Activated CD4-positive, alpha-beta T cell treated with anti-CD3 and anti-CD28 coated beads for 36 hours (primary cell): Measurements from ENCODE around the gene COLEC12. TPM values are rescaled to one million over a fixed set of nuclear protein-coding genes. Genes with fewer than 3 reads are reported as not detected.

ENCODE experiments used
- ATAC-seq: fragments of 200-7000 bp; cut with Tn5 transposase; one replicate; pipeline ENCODE4 v1.10.0; 2021; ENCODE audit warnings: mild to moderate bottlenecking, moderate library complexity
- CTCF ChIA-PET: fragments of 350-600 bp; sonication (Branson Sonifier 250); formaldehyde crosslinking; loops from one replicate; lab custom pipeline; 2021; ENCODE audit warnings: antibody characterized with exemption; lab: Charles Lee
- POLR2A ChIA-PET: fragments of 350-600 bp; sonication (Branson Sonifier 250); formaldehyde crosslinking; loops from one replicate; lab custom pipeline; 2021; ENCODE audit warnings: antibody characterized with exemption, inconsistent platforms; lab: Charles Lee
- DNase-seq: peaks from one replicate; pipeline ENCODE4 v3.0.0-alpha.2; 2020
- H3K27ac Mint-ChIP-seq: one replicate; pipeline ENCODE4 v1.8.0; 2021; ENCODE audit warnings: mixed read lengths
- H3K27me3 Mint-ChIP-seq: one replicate; pipeline ENCODE4 v1.8.0; 2021; ENCODE audit warnings: mixed read lengths
- H3K36me3 Mint-ChIP-seq: one replicate; pipeline ENCODE4 v1.8.0; 2021; ENCODE audit warnings: low read depth, mixed read lengths
- H3K4me1 Mint-ChIP-seq: one replicate; pipeline ENCODE4 v1.8.0; 2021; ENCODE audit warnings: mixed read lengths
- H3K4me3 Mint-ChIP-seq: one replicate; pipeline ENCODE4 v1.8.0; 2021; ENCODE audit warnings: mild to moderate bottlenecking, moderate library complexity, mixed read lengths
- H3K9me3 Mint-ChIP-seq: one replicate; pipeline ENCODE4 v1.8.0; 2021; ENCODE audit warnings: low read depth, mixed read lengths
- intact Hi-C, 2 experiments: fragments of 100-400 bp; cut with DNase I in 1 of 2; cut with micrococcal nuclease in 1 of 2; formaldehyde crosslinking; loops; one replicate each; pipeline versions ENCODE4 v1.14.2 to v1.15.1; 2022 to 2024; cut with DNase I, micrococcal nuclease
- total RNA-seq, 2 experiments: library from RNA; stranded (reverse); gene quantifications; one replicate each; pipeline ENCODE4 v1.2.3, GENCODE V29; 2021

The COLEC12 gene
- total RNA-seq, 2 experiments from 2014 or later = not detected

DNA sequence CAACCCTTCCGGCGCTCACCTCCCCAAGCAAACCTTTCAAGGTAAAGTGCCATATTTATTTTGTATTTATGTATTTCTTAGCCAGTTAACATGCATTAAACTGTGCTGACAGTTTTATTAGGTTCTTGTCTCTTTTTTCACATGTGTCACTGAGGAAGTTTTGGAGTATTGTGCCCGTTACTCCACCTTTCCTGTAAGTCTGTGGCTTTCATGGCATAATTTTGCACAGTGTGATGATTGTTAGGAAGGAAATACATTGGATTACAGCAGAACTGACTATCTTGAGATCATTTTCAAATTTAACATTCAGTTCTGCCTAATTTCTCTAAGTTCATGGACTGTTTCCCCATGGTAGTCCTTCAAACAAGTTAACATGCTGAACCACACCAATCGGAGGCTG, 67.7 kb downstream of the COLEC12 start:
- POLR2A ChIA-PET = no interaction called here
- Mint-ChIP-seq H3K27ac (no peak overlapping the region), H3K36me3 (no peaks in the 10 kb centered on the region), H3K27me3 (peaks cover 6% of the 10 kb centered on the region), H3K9me3 (no peaks in the 10 kb centered on the region), H3K4me1 (no peaks in the 10 kb centered on the region), H3K4me3 (no peak overlapping the region)
- DNase-seq = no peak
- intact Hi-C loops = no loop called here
- no peak for ATAC-seq
- CTCF ChIA-PET = no interaction called here

DNA sequence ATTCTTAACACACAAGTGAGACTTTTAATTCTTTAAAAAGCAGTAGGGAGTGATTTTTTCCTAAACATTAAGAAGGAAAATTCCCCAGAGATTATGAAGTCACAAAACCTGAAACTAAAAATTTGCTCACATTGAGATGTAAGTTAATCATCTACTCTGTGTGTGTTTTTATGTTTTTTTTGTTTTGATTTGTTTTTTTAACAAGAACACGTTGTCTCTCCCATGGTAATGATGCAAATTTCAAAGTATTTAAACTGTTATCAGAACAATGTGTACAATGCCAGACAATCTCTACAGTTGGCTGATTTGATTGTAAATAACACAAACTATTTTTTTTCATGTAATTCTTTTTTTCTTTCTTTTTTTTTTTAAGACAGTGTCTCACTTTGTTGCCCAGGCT, 71.5 kb downstream of the COLEC12 start:
- intact Hi-C loops = no loop called here
- H3K4me3 Mint-ChIP-seq = no peak overlapping the region
- ChIA-PET POLR2A (no interaction called here), CTCF (no interaction called here)
- no peaks in the 10 kb centered on the region for H3K4me1 Mint-ChIP-seq
- no peak overlapping the region for H3K27ac Mint-ChIP-seq
- ATAC-seq (no peak), DNase-seq (no peak)
- no peaks in the 10 kb centered on the region for H3K36me3 Mint-ChIP-seq
- peaks cover 6% of the 10 kb centered on the region for H3K27me3 Mint-ChIP-seq
- no peaks in the 10 kb centered on the region for H3K9me3 Mint-ChIP-seq

DNA sequence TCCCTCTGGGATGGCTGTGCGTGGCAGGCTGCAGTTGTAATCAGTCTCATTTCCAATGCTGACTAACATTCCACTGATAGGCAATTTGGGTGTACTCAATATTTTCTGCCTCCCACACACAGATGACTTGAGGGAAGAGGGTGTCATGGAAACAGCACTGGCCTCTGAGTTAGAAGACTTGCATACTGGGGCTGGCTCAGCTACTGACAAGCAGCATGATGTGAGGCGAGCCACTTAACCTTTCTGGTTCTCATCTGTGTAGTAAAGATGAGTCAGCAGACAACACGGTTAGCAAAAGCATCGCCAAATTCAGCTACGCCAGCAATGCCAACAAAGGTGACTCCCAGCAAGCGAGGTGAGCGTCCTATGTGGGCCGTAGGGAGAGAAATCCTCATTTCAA, 73.5 kb downstream of the COLEC12 start:
- ATAC-seq (peak; percentile 64), DNase-seq (peak; percentile 18)
- ChIA-PET POLR2A (no interaction called here), CTCF (no interaction called here)
- H3K4me1 Mint-ChIP-seq = no peaks in the 10 kb centered on the region
- H3K9me3 Mint-ChIP-seq = no peaks in the 10 kb centered on the region
- H3K27me3 Mint-ChIP-seq = peaks cover 3% of the 10 kb centered on the region
- intact Hi-C loops = no loop called here
- H3K27ac Mint-ChIP-seq = no peak overlapping the region
- no peak overlapping the region for H3K4me3 Mint-ChIP-seq
- no peaks in the 10 kb centered on the region for H3K36me3 Mint-ChIP-seq

DNA sequence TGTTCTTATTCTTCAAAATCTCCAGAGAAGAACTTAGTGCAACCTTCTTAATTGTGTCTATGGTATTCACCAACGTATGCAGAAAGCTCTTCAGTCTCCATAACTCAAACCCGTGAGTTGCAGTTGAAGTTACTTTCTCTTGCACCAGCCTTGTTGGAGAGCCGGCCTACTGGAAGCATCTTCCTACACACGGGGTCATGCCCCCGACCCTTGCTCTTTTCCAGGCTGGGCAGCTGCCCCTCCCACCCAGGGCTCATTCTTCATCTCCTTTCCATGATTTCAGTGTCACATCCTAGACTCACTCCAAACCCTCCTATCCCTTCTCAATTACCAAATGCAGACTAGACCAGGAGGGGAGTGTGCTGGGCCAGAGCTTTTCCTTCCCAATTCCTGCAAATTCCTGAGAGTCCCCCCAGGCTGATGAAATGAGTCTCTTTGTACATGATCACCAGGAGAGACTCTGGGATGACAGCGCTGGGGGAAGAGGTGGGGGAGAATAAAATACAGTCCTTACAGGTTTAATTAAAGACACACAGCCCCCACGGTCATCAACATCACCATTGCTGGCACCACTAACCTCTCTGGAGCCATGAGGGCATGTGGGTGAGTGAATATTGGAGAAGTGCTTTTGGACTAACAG, 75.3 kb downstream of the COLEC12 start:
- ChIA-PET CTCF (no interaction called here), POLR2A (no interaction called here)
- no peak overlapping the region for H3K4me3 Mint-ChIP-seq
- H3K27me3 Mint-ChIP-seq = peaks cover 3% of the 10 kb centered on the region
- no peaks in the 10 kb centered on the region for H3K9me3 Mint-ChIP-seq
- DNase-seq (no peak), ATAC-seq (no peak)
- H3K4me1 Mint-ChIP-seq = no peaks in the 10 kb centered on the region
- intact Hi-C loops = no loop called here
- H3K36me3 Mint-ChIP-seq = no peaks in the 10 kb centered on the region
- no peak overlapping the region for H3K27ac Mint-ChIP-seq

DNA sequence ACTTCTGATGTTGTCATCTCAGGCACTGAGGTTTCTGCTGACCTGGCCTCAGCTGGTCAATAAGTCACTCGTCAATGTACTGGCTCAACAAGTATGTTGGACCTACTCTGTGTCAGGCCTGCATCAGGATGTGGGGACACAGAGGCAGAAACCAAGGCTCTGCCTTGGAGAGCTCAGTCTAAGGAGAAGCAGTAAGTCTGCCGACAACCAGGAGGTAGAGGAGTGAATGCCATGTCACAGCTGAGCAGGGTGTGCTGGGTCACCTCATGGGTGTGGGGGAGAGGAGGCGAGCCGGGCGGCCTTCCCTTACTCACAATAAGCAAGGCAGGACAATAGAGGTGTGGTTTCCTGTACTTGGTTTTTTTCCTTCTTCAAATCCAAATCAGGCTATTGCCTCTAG, 75.8 kb downstream of the COLEC12 start:
- Mint-ChIP-seq H3K9me3 (no peaks in the 10 kb centered on the region), H3K27me3 (peaks cover 3% of the 10 kb centered on the region), H3K36me3 (no peaks in the 10 kb centered on the region), H3K4me1 (no peaks in the 10 kb centered on the region), H3K27ac (no peak overlapping the region), H3K4me3 (no peak overlapping the region)
- POLR2A ChIA-PET = no interaction called here
- no peak for ATAC-seq
- CTCF ChIA-PET = no interaction called here
- intact Hi-C loops = no loop called here
- DNase-seq = no peak

DNA sequence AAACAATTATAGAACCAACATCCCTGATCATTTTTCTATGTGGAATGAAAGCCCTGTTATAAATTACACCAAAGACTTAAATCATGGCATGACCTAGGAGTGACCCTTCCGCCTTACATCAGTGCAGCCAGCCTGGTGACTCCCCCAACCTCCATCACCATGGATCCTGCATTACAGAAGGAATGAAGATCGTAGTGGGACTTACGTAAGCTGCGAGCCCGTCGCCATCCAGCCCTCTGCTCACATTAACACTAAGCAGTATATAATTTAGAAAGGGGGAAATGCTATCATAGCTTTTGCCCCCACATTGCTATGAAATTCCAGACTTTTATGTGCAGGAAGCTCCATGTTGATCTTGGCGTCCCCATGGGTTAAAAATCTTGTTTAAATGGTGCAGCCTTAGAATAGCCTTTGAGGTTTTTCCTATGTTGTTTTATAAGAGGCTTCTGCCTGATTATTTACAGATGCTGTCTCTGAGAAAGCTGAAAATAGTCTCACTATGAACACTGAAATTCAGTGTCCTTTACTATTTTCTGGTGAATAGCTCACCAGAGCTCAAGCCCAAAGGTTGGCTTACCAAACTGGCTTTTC, 76.3 kb downstream of the COLEC12 start:
- POLR2A ChIA-PET = no interaction called here
- Mint-ChIP-seq H3K9me3 (no peaks in the 10 kb centered on the region), H3K27ac (no peak overlapping the region), H3K4me1 (no peaks in the 10 kb centered on the region), H3K4me3 (no peak overlapping the region), H3K27me3 (peaks cover 3% of the 10 kb centered on the region), H3K36me3 (no peaks in the 10 kb centered on the region)
- ATAC-seq (no peak), DNase-seq (no peak)
- intact Hi-C loops = no loop called here
- CTCF ChIA-PET = interaction anchor here (0.6 to 0.9 kb wide), 2 partner anchors 33 to 67 kb away, joined by 3 to 4 read pairs; no protein-coding TSS in a partner anchor

DNA sequence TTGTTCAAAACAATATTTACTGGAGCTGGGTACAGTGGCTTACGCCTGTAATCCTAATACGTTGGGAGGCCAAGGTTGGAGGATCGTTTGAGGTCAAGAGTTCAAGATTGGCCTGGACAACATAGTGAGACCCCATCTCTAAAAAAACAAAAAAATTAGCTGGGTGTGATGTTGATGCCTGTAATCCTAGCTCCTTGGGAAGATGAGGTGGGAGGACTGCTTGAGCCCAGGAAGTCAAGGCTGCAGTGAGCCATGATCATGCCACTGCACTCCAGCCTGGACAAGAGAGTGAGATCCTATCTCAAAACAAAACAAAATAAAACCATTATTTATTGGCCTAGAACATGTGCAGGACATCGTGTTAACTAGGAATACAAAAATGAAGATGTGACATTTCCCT, 77.5 kb downstream of the COLEC12 start:
- H3K27ac Mint-ChIP-seq = no peak overlapping the region
- no peak overlapping the region for H3K4me3 Mint-ChIP-seq
- no peaks in the 10 kb centered on the region for H3K4me1 Mint-ChIP-seq
- H3K36me3 Mint-ChIP-seq = no peaks in the 10 kb centered on the region
- H3K27me3 Mint-ChIP-seq = peaks cover 3% of the 10 kb centered on the region
- ChIA-PET CTCF (no interaction called here), POLR2A (no interaction called here)
- H3K9me3 Mint-ChIP-seq = no peaks in the 10 kb centered on the region
- intact Hi-C loops = no loop called here
- ATAC-seq (no peak), DNase-seq (no peak)

DNA sequence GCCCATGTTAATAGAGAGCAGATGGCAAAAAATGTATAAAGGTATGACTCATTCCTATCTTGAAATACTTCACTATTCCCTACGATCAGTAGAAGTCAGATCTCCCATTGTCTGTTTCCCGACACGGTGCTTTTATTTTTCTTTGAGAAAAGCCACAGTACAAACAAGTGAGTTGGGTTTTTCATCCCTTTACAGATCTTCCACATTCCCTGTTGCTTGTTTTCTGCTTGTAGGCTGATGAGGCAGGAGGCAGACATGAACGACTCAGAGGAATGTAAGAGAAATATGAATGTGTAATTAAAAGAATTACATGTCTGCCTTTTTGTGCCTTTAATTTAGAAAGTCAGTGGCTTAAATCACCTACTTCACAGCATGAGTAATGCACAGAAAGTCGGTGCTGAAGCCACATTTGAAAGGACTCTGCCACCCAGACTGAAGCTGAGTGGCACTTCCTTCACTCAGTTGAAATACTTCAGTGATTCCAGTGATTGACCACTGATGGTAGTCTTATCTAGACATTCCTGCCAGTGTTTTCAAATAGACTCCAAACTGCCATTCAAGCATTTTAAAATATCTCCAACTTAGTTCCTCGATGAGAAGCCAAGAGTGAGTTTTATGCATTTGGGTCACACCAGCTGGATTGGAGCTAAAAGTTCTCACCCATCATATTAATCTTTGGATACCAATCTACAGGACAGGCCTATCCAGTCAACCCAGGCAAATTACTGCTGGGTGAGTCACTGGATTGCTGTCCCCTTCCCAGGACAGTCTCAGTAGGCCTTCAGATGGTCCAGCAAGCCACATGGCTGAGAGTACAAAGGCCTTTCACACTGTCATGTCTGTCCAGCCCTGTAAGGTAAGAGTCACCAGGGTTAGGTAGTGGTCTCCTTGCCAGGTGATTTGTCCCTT, 79.0 kb downstream of the COLEC12 start:
- CTCF ChIA-PET = no interaction called here
- no peak for ATAC-seq
- H3K9me3 Mint-ChIP-seq = no peaks in the 10 kb centered on the region

DNA sequence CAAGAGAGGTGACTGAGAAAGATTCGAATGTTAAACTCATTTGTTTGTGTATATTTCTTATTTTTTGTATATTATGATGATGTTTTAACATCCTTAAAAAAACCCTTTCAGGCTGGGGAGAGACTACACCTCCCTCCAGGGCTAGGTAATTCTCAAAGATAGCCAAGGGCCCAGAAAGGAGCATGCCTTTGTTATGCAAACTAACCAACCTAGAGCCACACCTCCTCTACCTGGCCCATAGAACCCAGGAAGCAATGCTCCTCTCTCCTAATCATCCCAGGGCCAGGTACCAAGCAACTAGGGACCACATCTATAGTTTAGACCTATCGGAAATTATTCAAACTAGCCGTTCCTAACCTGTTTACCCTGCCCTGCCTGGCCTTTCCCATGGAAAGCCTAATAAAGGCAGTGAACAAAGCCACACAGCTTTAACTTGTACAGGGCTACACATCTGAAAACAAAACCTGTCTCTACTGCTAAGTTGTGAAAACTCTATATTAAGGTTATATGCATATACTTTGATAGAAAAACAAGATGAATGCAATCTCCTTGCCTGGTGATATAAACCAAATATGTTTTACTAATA, 79.7 kb downstream of the COLEC12 start:
- H3K27me3 Mint-ChIP-seq = peaks cover 3% of the 10 kb centered on the region
- DNase-seq = no peak
- no peaks in the 10 kb centered on the region for H3K9me3 Mint-ChIP-seq
- H3K27ac Mint-ChIP-seq = no peak overlapping the region
- no peak overlapping the region for H3K4me3 Mint-ChIP-seq
- H3K36me3 Mint-ChIP-seq = no peaks in the 10 kb centered on the region
- POLR2A ChIA-PET = no interaction called here
- no peak for ATAC-seq
- peaks cover 1% of the 10 kb centered on the region for H3K4me1 Mint-ChIP-seq
- CTCF ChIA-PET = no interaction called here
- intact Hi-C loops = no loop called here

More for the DNA sequence above, 79.0 kb downstream of the COLEC12 start:
- no peaks in the 10 kb centered on the region for H3K36me3 Mint-ChIP-seq
- no peak for DNase-seq
- no peak overlapping the region for H3K27ac Mint-ChIP-seq
- POLR2A ChIA-PET = no interaction called here
- intact Hi-C loops = no loop called here
- peaks cover 3% of the 10 kb centered on the region for H3K27me3 Mint-ChIP-seq
- no peak overlapping the region for H3K4me3 Mint-ChIP-seq
- no peaks in the 10 kb centered on the region for H3K4me1 Mint-ChIP-seq

DNA sequence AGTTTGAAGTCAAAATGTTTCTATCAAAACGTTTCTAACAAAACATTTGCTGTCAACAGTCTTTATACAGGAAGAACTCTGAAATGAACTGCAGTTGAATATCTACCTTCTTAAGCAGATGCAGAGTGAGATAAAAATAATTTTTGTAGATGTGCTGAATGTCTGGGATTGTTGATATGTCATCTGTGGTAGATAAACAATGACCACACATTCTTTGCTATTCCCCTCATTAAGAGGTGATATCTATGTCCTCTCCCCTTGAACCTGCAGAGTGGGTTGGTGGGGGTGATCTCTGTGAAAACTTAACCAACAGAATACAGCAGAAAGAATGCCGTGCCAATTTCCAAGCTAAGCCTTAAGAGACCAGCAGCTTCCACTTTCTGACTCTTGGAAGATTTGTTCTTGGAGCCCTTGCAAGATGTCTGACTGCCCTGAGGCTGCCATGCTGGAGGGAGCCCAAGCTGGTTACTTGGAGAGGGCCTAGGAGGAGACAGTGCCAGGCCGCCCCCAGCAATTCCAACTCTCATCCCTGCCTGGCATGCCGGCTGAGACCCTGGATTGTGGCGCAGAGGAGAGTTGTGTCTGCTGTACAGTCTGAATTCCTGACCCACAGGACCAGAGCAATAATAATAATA, 80.8 kb downstream of the COLEC12 start:
- no peaks in the 10 kb centered on the region for H3K36me3 Mint-ChIP-seq
- no peak overlapping the region for H3K4me3 Mint-ChIP-seq
- no peak overlapping the region for H3K27ac Mint-ChIP-seq
- ChIA-PET POLR2A (no interaction called here), CTCF (no interaction called here)
- DNase-seq (no peak), ATAC-seq (no peak)
- peaks cover 3% of the 10 kb centered on the region for H3K27me3 Mint-ChIP-seq
- H3K4me1 Mint-ChIP-seq = peaks cover 1% of the 10 kb centered on the region
- intact Hi-C loops = no loop called here
- H3K9me3 Mint-ChIP-seq = no peaks in the 10 kb centered on the region

DNA sequence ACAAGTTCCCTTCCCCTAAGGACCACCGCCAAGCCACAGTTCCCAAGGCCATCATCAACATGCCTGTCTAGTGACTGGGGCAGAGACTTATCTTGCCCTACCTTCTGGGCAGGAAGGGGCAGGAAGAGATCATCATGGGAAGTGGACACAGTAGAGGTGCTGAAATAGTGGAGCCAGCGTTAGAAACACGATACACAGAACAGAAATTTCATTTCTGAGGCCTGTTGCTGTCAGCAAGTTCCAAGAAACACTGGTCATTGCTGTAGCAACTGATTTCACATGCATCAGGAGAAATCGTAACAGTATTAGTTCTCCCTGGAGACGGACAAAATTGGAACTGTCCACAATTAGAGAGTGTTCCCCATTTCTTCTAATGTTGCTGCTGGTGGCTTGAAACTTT, 83.0 kb downstream of the COLEC12 start:
- Mint-ChIP-seq H3K9me3 (no peaks in the 10 kb centered on the region), H3K36me3 (no peaks in the 10 kb centered on the region), H3K27me3 (peaks cover 3% of the 10 kb centered on the region), H3K27ac (no peak overlapping the region), H3K4me1 (peaks cover 1% of the 10 kb centered on the region), H3K4me3 (no peak overlapping the region)
- CTCF ChIA-PET = no interaction called here
- no peak for ATAC-seq
- intact Hi-C loops = no loop called here
- POLR2A ChIA-PET = no interaction called here
- DNase-seq = no peak
